ENCODE results near the gene GRAMD2A. TPM values are rescaled to one million over a fixed set of nuclear protein-coding genes. Genes with fewer than 3 reads are reported as not detected.

Gene GRAMD2A
- total and polyA plus RNA-seq, 10 of the 15 experiments (the other 5 are each of a cell fraction or from before 2014, with no cell fraction given), result 0.02 to 0.35 TPM; not detected in 8

DNA sequence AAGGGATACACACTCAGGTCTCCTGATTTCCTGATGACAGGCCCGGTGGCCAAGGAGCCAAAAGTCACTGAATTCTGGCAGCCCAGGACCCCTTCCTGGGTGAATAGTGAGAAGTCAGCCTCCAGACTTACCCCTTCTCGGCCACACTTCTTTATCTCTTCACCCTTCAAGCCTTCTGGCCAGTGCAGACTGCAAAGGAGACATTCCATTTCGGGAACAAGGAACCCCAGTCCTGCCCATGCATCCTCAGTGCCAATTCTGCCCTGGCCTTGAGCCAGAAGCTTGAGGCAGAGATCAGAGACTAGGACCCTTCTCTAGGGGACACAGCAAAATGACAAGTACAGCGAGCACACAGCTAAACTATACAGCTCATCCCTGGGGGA, 28.8 kb downstream of the GRAMD2A start:
- RAD21 ChIA-PET (ENCODE audit: unreplicated experiment), result no interaction called here
- no TSS peak for BruUV-seq (replicated peaks)
- Histone ChIP-seq H3K9me3 (replicated peaks; ENCODE audit: control insufficient read depth, insufficient read depth, low read length) (no peaks in the 10 kb centered on the region), H3K4me1 (ENCODE audit: control insufficient read depth, insufficient read depth, low read length) (no peaks in the 10 kb centered on the region), H3K36me3 (ENCODE audit: control insufficient read depth in 2 of 2, insufficient read depth in 2 of 2, low read length in 1 of 2) (no peaks in the 10 kb centered on the region), H3K79me2 (ENCODE audit: control insufficient read depth, insufficient read depth, low read length) (no peaks in the 10 kb centered on the region), H2AFZ (ENCODE audit: control insufficient read depth, low read depth, low read length) (no peak overlapping the region), H3K9ac (ENCODE audit: control insufficient read depth, insufficient read depth, low read length) (no peak overlapping the region), H3K27me3 (replicated peaks in 1 of 2; ENCODE audit: control insufficient read depth in 2 of 2, insufficient read depth in 2 of 2, low read length in 1 of 2) (peaks cover 0 to 2% of the 10 kb centered on the region in 2 experiments; a peak in 2 of 4 replicates), H4K20me1 (ENCODE audit: control insufficient read depth, insufficient read depth) (no peaks in the 10 kb centered on the region), H3K4me2 (ENCODE audit: control insufficient read depth, insufficient read depth) (no peak overlapping the region), H3K27ac (ENCODE audit: control insufficient read depth, insufficient read depth) (no peak overlapping the region), H3K4me3 (no peak overlapping the region)
- POLR2A ChIA-PET, result no interaction called here
- CTCF ChIA-PET, result no interaction called here
- DNase-seq (ENCODE audit: low read depth, low spot score), result no peak
- ATAC-seq, result no peak
- in situ Hi-C loops (cut with MboI) (no loop called here), intact Hi-C loops (cut with micrococcal nuclease; ENCODE audit: unreplicated experiment) (no loop called here)
- FAIRE-seq, result no peak
- SMC1A ChIA-PET (ENCODE audit: uncharacterized antibody, unreplicated experiment), result interaction anchor here (0.8 kb wide), 1 partner anchor 12 kb away, joined by 3 read pairs; no protein-coding TSS in a partner anchor
- 13% methylated on average over 4 of the region's 4 CpGs for WGBS (ENCODE audit: insufficient coverage, insufficient replicate concordance, low lambda C conversion rate, missing lambda C conversion rate)
- TF ChIP-seq ESRRA (IDR thresholded peaks at IDR 0.05; ENCODE audit: low read length) (no peak), ZBTB33 (IDR thresholded peaks at IDR 0.05) (no peak), IKZF2 (IDR thresholded peaks at IDR 0.05) (no peak), CUX1 (IDR thresholded peaks at IDR 0.05; ENCODE audit: insufficient replicate concordance, low read depth, low read length) (no peak), E2F4 (IDR thresholded peaks at IDR 0.05; ENCODE audit: low read depth, low read length) (no peak), STAT1 (conservative IDR thresholded peaks at IDR 0.05) (no peak), SRF (IDR thresholded peaks at IDR 0.05; ENCODE audit: low read depth in 2 of 2, low read length in 2 of 2) (no peak), SMC3 (IDR thresholded peaks at IDR 0.05; ENCODE audit: borderline replicate concordance, low read length) (no peak), POLR2A (IDR thresholded peaks at IDR 0.05; ENCODE audit: low read depth, low read length) (no peak)
- TF ChIP-seq, protein P1, sequence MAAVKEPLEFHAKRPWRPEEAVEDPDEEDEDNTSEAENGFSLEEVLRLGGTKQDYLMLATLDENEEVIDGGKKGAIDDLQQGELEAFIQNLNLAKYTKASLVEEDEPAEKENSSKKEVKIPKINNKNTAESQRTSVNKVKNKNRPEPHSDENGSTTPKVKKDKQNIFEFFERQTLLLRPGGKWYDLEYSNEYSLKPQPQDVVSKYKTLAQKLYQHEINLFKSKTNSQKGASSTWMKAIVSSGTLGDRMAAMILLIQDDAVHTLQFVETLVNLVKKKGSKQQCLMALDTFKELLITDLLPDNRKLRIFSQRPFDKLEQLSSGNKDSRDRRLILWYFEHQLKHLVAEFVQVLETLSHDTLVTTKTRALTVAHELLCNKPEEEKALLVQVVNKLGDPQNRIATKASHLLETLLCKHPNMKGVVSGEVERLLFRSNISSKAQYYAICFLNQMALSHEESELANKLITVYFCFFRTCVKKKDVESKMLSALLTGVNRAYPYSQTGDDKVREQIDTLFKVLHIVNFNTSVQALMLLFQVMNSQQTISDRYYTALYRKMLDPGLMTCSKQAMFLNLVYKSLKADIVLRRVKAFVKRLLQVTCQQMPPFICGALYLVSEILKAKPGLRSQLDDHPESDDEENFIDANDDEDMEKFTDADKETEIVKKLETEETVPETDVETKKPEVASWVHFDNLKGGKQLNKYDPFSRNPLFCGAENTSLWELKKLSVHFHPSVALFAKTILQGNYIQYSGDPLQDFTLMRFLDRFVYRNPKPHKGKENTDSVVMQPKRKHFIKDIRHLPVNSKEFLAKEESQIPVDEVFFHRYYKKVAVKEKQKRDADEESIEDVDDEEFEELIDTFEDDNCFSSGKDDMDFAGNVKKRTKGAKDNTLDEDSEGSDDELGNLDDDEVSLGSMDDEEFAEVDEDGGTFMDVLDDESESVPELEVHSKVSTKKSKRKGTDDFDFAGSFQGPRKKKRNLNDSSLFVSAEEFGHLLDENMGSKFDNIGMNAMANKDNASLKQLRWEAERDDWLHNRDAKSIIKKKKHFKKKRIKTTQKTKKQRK (IDR thresholded peaks at IDR 0.05; ENCODE audit: low read depth, low read length), result no peak
